ENCODE results near the gene ZEB2. TPM values are rescaled to one million over a fixed set of nuclear protein-coding genes. Genes with fewer than 3 reads are reported as not detected.

The ZEB2 gene
- total and polyA plus RNA-seq, 2 of the 13 experiments (the other 11 are each of a cell fraction or from before 2014, with no cell fraction given): 0.07 TPM; not detected in 1

DNA sequence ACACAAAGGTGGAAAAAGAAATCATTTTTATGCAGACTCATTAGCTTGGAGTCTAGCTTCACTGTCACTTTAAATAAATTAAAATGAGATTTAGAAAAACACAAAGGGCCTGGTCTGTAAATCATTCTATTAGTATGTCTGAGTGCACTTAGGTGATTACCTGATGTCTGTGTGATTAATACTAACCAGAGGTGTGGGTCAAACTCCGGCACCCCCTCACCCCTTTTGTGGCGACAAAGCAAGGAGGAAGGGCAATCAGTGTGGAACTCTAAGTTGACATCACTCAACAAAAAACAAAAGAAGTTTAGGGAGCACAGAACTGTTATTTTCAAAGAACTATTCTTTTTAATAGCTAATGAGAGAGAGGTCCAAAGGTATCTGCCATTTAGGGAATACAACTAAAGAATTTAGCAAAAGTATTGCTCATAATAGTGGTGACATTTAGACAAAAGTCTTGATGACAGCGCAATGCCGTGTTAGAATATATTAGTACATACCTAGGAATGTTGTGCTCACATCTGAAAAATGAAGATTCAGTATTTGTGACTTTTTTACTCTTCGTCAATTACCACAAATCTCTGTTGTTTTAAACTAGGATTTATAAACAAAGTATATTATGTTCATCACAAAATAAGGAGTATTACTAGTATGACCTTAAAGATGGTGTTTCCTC is 66.3 kb downstream of the ZEB2 start:
- Histone ChIP-seq H3K79me2 (ENCODE audit: insufficient read depth, low read length) (no peaks in the 10 kb centered on the region), H3K4me2 (ENCODE audit: low read depth, low read length) (no peak overlapping the region), H3K4me3 (replicated peaks in 1 of 3; ENCODE audit: insufficient read depth in 1 of 3, low read depth in 2 of 3, low read length in 3 of 3) (no peak overlapping the region), H3K9me3 (ENCODE audit: low read length) (no peaks in the 10 kb centered on the region), H3K27ac (ENCODE audit: extremely low read length, insufficient read depth, low read length) (no peak overlapping the region), H3K27me3 (ENCODE audit: control insufficient read depth in 1 of 2, insufficient read depth in 2 of 2, low read length in 2 of 2) (peaks cover 0 to 25% of the 10 kb centered on the region in 2 experiments; a peak in 2 of 5 replicates), H2AFZ (ENCODE audit: low read length) (no peak overlapping the region), H3K9ac (ENCODE audit: insufficient read depth, low read depth, low read length) (no peak overlapping the region), H3K36me3 (replicated peaks in 1 of 2; ENCODE audit: control insufficient read depth in 1 of 2, insufficient read depth in 2 of 2, low read length in 2 of 2) (no peaks in the 10 kb centered on the region), H3K4me1 (ENCODE audit: insufficient read depth, low read length) (no peaks in the 10 kb centered on the region), H4K20me1 (ENCODE audit: insufficient read depth, low read length) (no peaks in the 10 kb centered on the region)
- in situ Hi-C loops (cut with HindIII; ENCODE audit: extremely low pct_ligation_motif_present, low pct_unique_long_range_greater_than_20kb) (no loop called here), intact Hi-C loops (cut with micrococcal nuclease; ENCODE audit: unreplicated experiment) (no loop called here)
- no peak for ATAC-seq
- no peak for DNase-seq (ENCODE audit: low spot score)
- ChIA-PET CTCF (ENCODE audit: low intra/inter-chr PET ratio, low total read pairs) (no interaction called here), POLR2A (no interaction called here)
- no peak for FAIRE-seq
- BruUV-seq (replicated peaks): no TSS peak
- WGBS (ENCODE audit: low lambda C conversion rate): 15% methylated on average over 5 of the region's 5 CpGs
- TF ChIP-seq JUNB (CRISPR knock-in tag; IDR thresholded peaks at IDR 0.05; ENCODE audit: borderline replicate concordance): no peak
- no peak for TF ChIP-seq ZBTB1 (CRISPR knock-in tag; IDR thresholded peaks at IDR 0.05; ENCODE audit: borderline replicate concordance)
- no peak for TF ChIP-seq ZFP1 (CRISPR knock-in tag; IDR thresholded peaks at IDR 0.05)
- TF ChIP-seq, protein P1, sequence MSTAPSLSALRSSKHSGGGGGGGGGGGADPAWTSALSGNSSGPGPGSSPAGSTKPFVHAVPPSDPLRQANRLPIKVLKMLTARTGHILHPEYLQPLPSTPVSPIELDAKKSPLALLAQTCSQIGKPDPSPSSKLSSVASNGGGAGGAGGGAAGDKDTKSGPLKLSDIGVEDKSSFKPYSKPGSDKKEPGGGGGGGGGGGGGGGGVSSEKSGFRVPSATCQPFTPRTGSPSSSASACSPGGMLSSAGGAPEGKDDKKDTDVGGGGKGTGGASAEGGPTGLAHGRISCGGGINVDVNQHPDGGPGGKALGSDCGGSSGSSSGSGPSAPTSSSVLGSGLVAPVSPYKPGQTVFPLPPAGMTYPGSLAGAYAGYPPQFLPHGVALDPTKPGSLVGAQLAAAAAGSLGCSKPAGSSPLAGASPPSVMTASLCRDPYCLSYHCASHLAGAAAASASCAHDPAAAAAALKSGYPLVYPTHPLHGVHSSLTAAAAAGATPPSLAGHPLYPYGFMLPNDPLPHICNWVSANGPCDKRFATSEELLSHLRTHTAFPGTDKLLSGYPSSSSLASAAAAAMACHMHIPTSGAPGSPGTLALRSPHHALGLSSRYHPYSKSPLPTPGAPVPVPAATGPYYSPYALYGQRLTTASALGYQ (CRISPR knock-in tag; IDR thresholded peaks at IDR 0.05): no peak
- TF ChIP-seq, protein P2, sequence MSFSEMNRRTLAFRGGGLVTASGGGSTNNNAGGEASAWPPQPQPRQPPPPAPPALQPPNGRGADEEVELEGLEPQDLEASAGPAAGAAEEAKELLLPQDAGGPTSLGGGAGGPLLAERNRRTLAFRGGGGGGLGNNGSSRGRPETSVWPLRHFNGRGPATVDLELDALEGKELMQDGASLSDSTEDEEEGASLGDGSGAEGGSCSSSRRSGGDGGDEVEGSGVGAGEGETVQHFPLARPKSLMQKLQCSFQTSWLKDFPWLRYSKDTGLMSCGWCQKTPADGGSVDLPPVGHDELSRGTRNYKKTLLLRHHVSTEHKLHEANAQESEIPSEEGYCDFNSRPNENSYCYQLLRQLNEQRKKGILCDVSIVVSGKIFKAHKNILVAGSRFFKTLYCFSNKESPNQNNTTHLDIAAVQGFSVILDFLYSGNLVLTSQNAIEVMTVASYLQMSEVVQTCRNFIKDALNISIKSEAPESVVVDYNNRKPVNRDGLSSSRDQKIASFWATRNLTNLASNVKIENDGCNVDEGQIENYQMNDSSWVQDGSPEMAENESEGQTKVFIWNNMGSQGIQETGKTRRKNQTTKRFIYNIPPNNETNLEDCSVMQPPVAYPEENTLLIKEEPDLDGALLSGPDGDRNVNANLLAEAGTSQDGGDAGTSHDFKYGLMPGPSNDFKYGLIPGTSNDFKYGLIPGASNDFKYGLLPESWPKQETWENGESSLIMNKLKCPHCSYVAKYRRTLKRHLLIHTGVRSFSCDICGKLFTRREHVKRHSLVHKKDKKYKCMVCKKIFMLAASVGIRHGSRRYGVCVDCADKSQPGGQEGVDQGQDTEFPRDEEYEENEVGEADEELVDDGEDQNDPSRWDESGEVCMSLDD (CRISPR knock-in tag; IDR thresholded peaks at IDR 0.05; ENCODE audit: borderline replicate concordance): no peak
- no peak for TF ChIP-seq HOXA5 (CRISPR knock-in tag; IDR thresholded peaks at IDR 0.05)
- no peak for TF ChIP-seq ZNF12 (CRISPR knock-in tag; IDR thresholded peaks at IDR 0.05)

Measured in HepG2 (cell line).